ENCODE data around the gene HIRA.

The HIRA gene

GRCh38 chr22:19466848-19467752 is 35.6 kb upstream of the HIRA start:
- ATAC-seq, result no peak
- Mint-ChIP-seq H3K36me3 (peaks cover 68% of the 10 kb centered on the region), H3K27me3 (no peaks in the 10 kb centered on the region)

GRCh38 chr22:19466126-19466716 is 34.7 kb upstream of the HIRA start:
- Mint-ChIP-seq H3K27me3 (no peaks in the 10 kb centered on the region), H3K4me1 (no peaks in the 10 kb centered on the region), H3K36me3 (peaks cover 59% of the 10 kb centered on the region), H3K9me3 (no peaks in the 10 kb centered on the region), H3K27ac (no peak overlapping the region), H3K4me3 (no peak overlapping the region)
- ATAC-seq, result no peak

More at GRCh38 chr22:19466848-19467752, 35.6 kb upstream of the HIRA start:
- Mint-ChIP-seq H3K27ac (no peak overlapping the region), H3K4me1 (no peaks in the 10 kb centered on the region), H3K4me3 (no peak overlapping the region), H3K9me3 (no peaks in the 10 kb centered on the region)

- Mint-ChIP-seq H3K27me3 (no peaks in the 10 kb centered on the region), H3K9me3 (no peaks in the 10 kb centered on the region), H3K4me1 (no peaks in the 10 kb centered on the region), H3K4me3 (no peak overlapping the region), H3K36me3 (peaks cover 54% of the 10 kb centered on the region), H3K27ac (no peak overlapping the region)
- ATAC-seq, result no peak
Measured at GRCh38 chr22:19464975-19465374, 33.4 kb upstream of the HIRA start.

GRCh38 chr22:19464546-19464945 is 33.0 kb upstream of the HIRA start:
- peaks cover 50% of the 10 kb centered on the region for H3K36me3 Mint-ChIP-seq
- H3K9me3 Mint-ChIP-seq, result no peaks in the 10 kb centered on the region
- H3K27ac Mint-ChIP-seq, result no peak overlapping the region
- no peak for ATAC-seq
- H3K4me3 Mint-ChIP-seq, result no peak overlapping the region
- no peaks in the 10 kb centered on the region for H3K27me3 Mint-ChIP-seq
- no peaks in the 10 kb centered on the region for H3K4me1 Mint-ChIP-seq

- no peaks in the 10 kb centered on the region for H3K27me3 Mint-ChIP-seq
- no peak for ATAC-seq
- H3K4me1 Mint-ChIP-seq, result no peaks in the 10 kb centered on the region
- H3K36me3 Mint-ChIP-seq, result peaks cover 43% of the 10 kb centered on the region
- H3K27ac Mint-ChIP-seq, result no peak overlapping the region
- no peaks in the 10 kb centered on the region for H3K9me3 Mint-ChIP-seq
- H3K4me3 Mint-ChIP-seq, result no peak overlapping the region
Measured at GRCh38 chr22:19463491-19464469, 32.2 kb upstream of the HIRA start.

GRCh38 chr22:19463008-19463407 is 31.5 kb upstream of the HIRA start:
- no peaks in the 10 kb centered on the region for H3K4me1 Mint-ChIP-seq
- no peak overlapping the region for H3K27ac Mint-ChIP-seq

GRCh38 chr22:19461506-19461905 is 30.0 kb upstream of the HIRA start:
- peaks cover 41% of the 10 kb centered on the region for H3K36me3 Mint-ChIP-seq
- H3K27me3 Mint-ChIP-seq, result no peaks in the 10 kb centered on the region
- no peak for ATAC-seq

More at GRCh38 chr22:19463008-19463407, 31.5 kb upstream of the HIRA start:
- no peaks in the 10 kb centered on the region for H3K27me3 Mint-ChIP-seq
- peaks cover 37% of the 10 kb centered on the region for H3K36me3 Mint-ChIP-seq
- no peaks in the 10 kb centered on the region for H3K9me3 Mint-ChIP-seq
- no peak overlapping the region for H3K4me3 Mint-ChIP-seq
- no peak for ATAC-seq

GRCh38 chr22:19460036-19460435 is 28.5 kb upstream of the HIRA start:
- Mint-ChIP-seq H3K36me3 (peaks cover 43% of the 10 kb centered on the region), H3K9me3 (no peaks in the 10 kb centered on the region), H3K27ac (no peak overlapping the region), H3K27me3 (no peaks in the 10 kb centered on the region), H3K4me1 (no peaks in the 10 kb centered on the region), H3K4me3 (no peak overlapping the region)
- ATAC-seq, result no peak

More at GRCh38 chr22:19461506-19461905, 30.0 kb upstream of the HIRA start:
- H3K27ac Mint-ChIP-seq, result no peak overlapping the region
- no peaks in the 10 kb centered on the region for H3K9me3 Mint-ChIP-seq
- no peak overlapping the region for H3K4me3 Mint-ChIP-seq
- no peaks in the 10 kb centered on the region for H3K4me1 Mint-ChIP-seq

- no peak for ATAC-seq
- Mint-ChIP-seq H3K27me3 (no peaks in the 10 kb centered on the region), H3K4me1 (no peaks in the 10 kb centered on the region), H3K4me3 (no peak overlapping the region), H3K27ac (no peak overlapping the region), H3K9me3 (no peaks in the 10 kb centered on the region), H3K36me3 (peaks cover 48% of the 10 kb centered on the region)
Measured at GRCh38 chr22:19457828-19458428, 26.4 kb upstream of the HIRA start.

GRCh38 chr22:19456541-19456940 is 25.0 kb upstream of the HIRA start:
- H3K36me3 Mint-ChIP-seq, result peaks cover 55% of the 10 kb centered on the region
- no peaks in the 10 kb centered on the region for H3K27me3 Mint-ChIP-seq
- H3K27ac Mint-ChIP-seq, result no peak overlapping the region
- H3K4me3 Mint-ChIP-seq, result no peak overlapping the region
- no peak for ATAC-seq
- no peaks in the 10 kb centered on the region for H3K4me1 Mint-ChIP-seq
- no peaks in the 10 kb centered on the region for H3K9me3 Mint-ChIP-seq

- no peaks in the 10 kb centered on the region for H3K9me3 Mint-ChIP-seq
- H3K27me3 Mint-ChIP-seq, result no peaks in the 10 kb centered on the region
- peaks cover 58% of the 10 kb centered on the region for H3K36me3 Mint-ChIP-seq
- no peaks in the 10 kb centered on the region for H3K4me1 Mint-ChIP-seq
- H3K4me3 Mint-ChIP-seq, result no peak overlapping the region
- H3K27ac Mint-ChIP-seq, result peak overlapping the region; percentile 9
- ATAC-seq, result no peak
Measured at GRCh38 chr22:19455585-19456370, 24.2 kb upstream of the HIRA start.

GRCh38 chr22:19455033-19455432 is 23.5 kb upstream of the HIRA start:
- ATAC-seq, result no peak
- no peaks in the 10 kb centered on the region for H3K4me1 Mint-ChIP-seq
- peaks cover 58% of the 10 kb centered on the region for H3K36me3 Mint-ChIP-seq
- no peaks in the 10 kb centered on the region for H3K9me3 Mint-ChIP-seq
- no peaks in the 10 kb centered on the region for H3K27me3 Mint-ChIP-seq
- H3K4me3 Mint-ChIP-seq, result no peak overlapping the region
- peak overlapping the region; percentile 9 for H3K27ac Mint-ChIP-seq

- no peak overlapping the region for H3K4me3 Mint-ChIP-seq
- H3K27ac Mint-ChIP-seq, result no peak overlapping the region
- no peak for ATAC-seq
- no peaks in the 10 kb centered on the region for H3K27me3 Mint-ChIP-seq
- H3K36me3 Mint-ChIP-seq, result peaks cover 58% of the 10 kb centered on the region
- no peaks in the 10 kb centered on the region for H3K9me3 Mint-ChIP-seq
- peaks cover 5% of the 10 kb centered on the region for H3K4me1 Mint-ChIP-seq
Measured at GRCh38 chr22:19454156-19454555, 22.6 kb upstream of the HIRA start.

GRCh38 chr22:19453718-19454117 is 22.2 kb upstream of the HIRA start:
- Mint-ChIP-seq H3K4me3 (no peak overlapping the region), H3K36me3 (peaks cover 58% of the 10 kb centered on the region)

More at GRCh38 chr22:19453718-19454117, 22.2 kb upstream of the HIRA start:
- Mint-ChIP-seq H3K27ac (no peak overlapping the region), H3K4me1 (peaks cover 6% of the 10 kb centered on the region), H3K27me3 (no peaks in the 10 kb centered on the region), H3K9me3 (no peaks in the 10 kb centered on the region)
- no peak for ATAC-seq

All from stimulated activated memory B cell treated with anti-CD40 and anti-IgM and Interleukin-4, amounts not matched to agents 10 μg/mL and 1 μg/mL and 100 μg/mL, for 72 hours (primary cell).